HepG2 (cell line): ENCODE results near the gene TMBIM1. TPM values are rescaled to one million over a fixed set of nuclear protein-coding genes. Genes with fewer than 3 reads are reported as not detected.

Experiments used
- BHLHE40 ChIP-seq: IDR thresholded peaks from 2 replicates; pipeline ENCODE4 v1.6.1; 2011; ENCODE audit warnings: low read length, improper control_type of control experiment
- CENPX ChIP-seq: sonication (generic); formaldehyde crosslinking; IDR thresholded peaks from 2 replicates; pipeline ENCODE4 v1.9.0; 2021; ENCODE audit warnings: mild to moderate bottlenecking, missing genetic modification reagents, moderate library complexity
- FOXK2 ChIP-seq: fragments of 450-650 bp; IDR thresholded peaks from 2 replicates; pipeline ENCODE4 v1.6.1; 2016
- MBD4 ChIP-seq: IDR thresholded peaks from 2 replicates; pipeline ENCODE4 v1.6.1; 2012; ENCODE audit warnings: low read length, inconsistent platforms, borderline replicate concordance
- RBAK ChIP-seq: sonication (generic); formaldehyde crosslinking; IDR thresholded peaks from 2 replicates; pipeline ENCODE4 v1.5.1; 2020; ENCODE audit warnings: mild to moderate bottlenecking, missing genetic modification reagents
- SAP130 ChIP-seq: IDR thresholded peaks from 2 replicates; pipeline ENCODE4 v1.6.1; 2016; ENCODE audit warnings: low read depth
- SMARCE1 ChIP-seq: fragments of 450-650 bp; IDR thresholded peaks from 2 replicates; pipeline ENCODE4 v1.6.1; 2017; ENCODE audit warnings: borderline replicate concordance
- SP4 ChIP-seq: sonication (generic); formaldehyde crosslinking; IDR thresholded peaks from 2 replicates; pipeline ENCODE4 v1.8.1; 2023; ENCODE audit warnings: mild to moderate bottlenecking, missing genetic modification reagents
- SRY ChIP-seq: sonication (generic); formaldehyde crosslinking; IDR thresholded peaks from 2 replicates; pipeline ENCODE4 v1.8.0; 2022; ENCODE audit warnings: mild to moderate bottlenecking, missing genetic modification reagents
- SYNCRIP ChIP-seq: fragments of 200-400 bp; formaldehyde crosslinking; IDR thresholded peaks from 2 replicates; pipeline ENCODE4 v1.6.1; 2018; ENCODE audit warnings: mild to moderate bottlenecking, low read depth, low read length; ENCODE audit not compliant: insufficient read depth
- TOE1 ChIP-seq: sonication (generic); formaldehyde crosslinking; IDR thresholded peaks from 2 replicates; pipeline ENCODE4 v1.4.0; 2020; ENCODE audit warnings: mild to moderate bottlenecking, missing genetic modification reagents
- ZBTB42 ChIP-seq: sonication (generic); formaldehyde crosslinking; IDR thresholded peaks from 2 replicates; pipeline ENCODE4 v1.5.0; 2020; ENCODE audit warnings: mild to moderate bottlenecking, missing genetic modification reagents
- ZC3H4 ChIP-seq: sonication (generic); formaldehyde crosslinking; IDR thresholded peaks from 2 replicates; pipeline ENCODE4 v1.4.0; 2020; ENCODE audit warnings: missing genetic modification reagents, borderline replicate concordance
- ZNF20 ChIP-seq: sonication (generic); formaldehyde crosslinking; IDR thresholded peaks from 2 replicates; pipeline ENCODE4 v1.4.0; 2020; ENCODE audit warnings: mild to moderate bottlenecking, moderate library complexity, missing genetic modification reagents
- ZNF337 ChIP-seq: sonication (generic); formaldehyde crosslinking; IDR thresholded peaks from 2 replicates; pipeline ENCODE4 v1.5.1; 2020; ENCODE audit warnings: missing genetic modification reagents, low read depth, mild to moderate bottlenecking, borderline replicate concordance
- ZNF432 ChIP-seq: sonication (generic); formaldehyde crosslinking; IDR thresholded peaks from 2 replicates; pipeline ENCODE4 v1.5.0; 2020; ENCODE audit warnings: missing genetic modification reagents, mild to moderate bottlenecking, borderline replicate concordance
- ZNF709 ChIP-seq: sonication (generic); formaldehyde crosslinking; IDR thresholded peaks from 2 replicates; pipeline ENCODE4 v1.5.0; 2020; ENCODE audit warnings: mild to moderate bottlenecking, missing genetic modification reagents
- ZSCAN29 ChIP-seq: sonication (generic); formaldehyde crosslinking; conservative IDR thresholded peaks from 2 replicates; pipeline ENCODE4 v1.4.0; 2020; ENCODE audit warnings: mild to moderate bottlenecking, missing genetic modification reagents
- polyA plus RNA-seq, 8 experiments: library from polyadenylated mRNA; depleted of rRNA in 3 of 8; stranded (reverse) in 7 of 8; unstranded in 1 of 8; fragments of >200 nt; fragmentation: Illumina TruSeq in 4 of 8; extraction: Trizol in 4 of 8; gene quantifications; 2 replicates each; pipeline versions ENCODE4 v1.2.1 to v1.2.3, GENCODE V29; 2011 to 2016; ENCODE audit warnings: low read depth in 4 of 8, missing spikeins in 1 of 8, mixed read lengths in 1 of 8; ENCODE audit not compliant: insufficient read depth in 1 of 8
- total RNA-seq, 5 experiments: library from RNA; depleted of rRNA; stranded (reverse); fragments of >200 nt; fragmentation: Illumina TruSeq; extraction: Trizol; gene quantifications; 2 replicates each; pipeline ENCODE4 v1.2.3, GENCODE V29; 2016; ENCODE audit warnings: low read depth in 1 of 5
- TF ChIP-seq, protein P1 (sequence below): sonication (generic); formaldehyde crosslinking; IDR thresholded peaks from one replicate; pipeline ENCODE4 v1.5.1; 2020; ENCODE audit warnings: mild to moderate bottlenecking, missing genetic modification reagents; ENCODE audit errors: not compliant biosample characterization
- TF ChIP-seq, protein P2 (sequence below): sonication (generic); formaldehyde crosslinking; IDR thresholded peaks from 2 replicates; pipeline ENCODE4 v1.8.1; 2023; ENCODE audit warnings: mild to moderate bottlenecking, missing genetic modification reagents
- TF ChIP-seq, protein P3 (sequence below): sonication (generic); formaldehyde crosslinking; IDR thresholded peaks from 2 replicates; pipeline ENCODE4 v1.5.1; 2020; ENCODE audit warnings: mild to moderate bottlenecking, missing genetic modification reagents, borderline replicate concordance

The TMBIM1 gene
- total and polyA plus RNA-seq, 2 of the 13 experiments (the other 11 are each of a cell fraction or from before 2014, with no cell fraction given), result 127 to 139 TPM

DNA sequence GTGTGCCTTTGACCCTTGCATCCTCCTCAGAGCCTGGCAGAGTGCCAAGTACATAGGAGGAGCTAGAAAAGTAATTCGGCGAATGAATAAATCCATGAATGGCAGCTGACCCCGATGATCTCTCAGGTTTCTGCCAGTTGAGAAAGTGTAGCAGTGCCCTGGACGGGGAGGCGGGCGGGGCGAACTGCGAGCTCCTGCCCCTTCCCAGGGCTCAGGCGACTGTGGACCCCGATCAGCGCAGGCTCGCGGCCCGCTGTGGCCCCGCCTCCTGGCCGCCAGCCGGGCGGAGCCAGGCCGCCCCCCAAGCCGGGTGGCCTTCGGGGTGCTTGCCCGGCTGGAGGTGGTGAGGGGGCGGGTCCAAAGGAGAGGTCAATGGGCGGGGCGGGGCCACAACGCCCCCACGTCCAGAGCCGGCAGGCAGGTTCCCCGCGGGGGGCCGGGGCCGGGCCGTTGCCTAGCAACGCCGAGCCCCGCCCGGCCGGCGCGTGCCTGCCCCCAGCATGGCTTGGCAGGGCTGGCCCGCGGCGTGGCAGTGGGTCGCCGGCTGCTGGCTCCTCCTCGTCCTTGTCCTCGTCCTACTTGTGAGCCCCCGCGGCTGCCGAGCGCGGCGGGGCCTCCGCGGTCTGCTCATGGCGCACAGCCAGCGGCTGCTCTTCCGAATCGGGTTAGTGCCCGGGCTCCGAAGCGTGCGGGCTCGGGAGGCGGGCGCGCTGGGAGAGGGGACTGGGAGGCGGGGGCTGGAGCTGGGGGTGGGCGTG, 30.6 kb upstream of the TMBIM1 start (continued):
- TF ChIP-seq, protein P1, sequence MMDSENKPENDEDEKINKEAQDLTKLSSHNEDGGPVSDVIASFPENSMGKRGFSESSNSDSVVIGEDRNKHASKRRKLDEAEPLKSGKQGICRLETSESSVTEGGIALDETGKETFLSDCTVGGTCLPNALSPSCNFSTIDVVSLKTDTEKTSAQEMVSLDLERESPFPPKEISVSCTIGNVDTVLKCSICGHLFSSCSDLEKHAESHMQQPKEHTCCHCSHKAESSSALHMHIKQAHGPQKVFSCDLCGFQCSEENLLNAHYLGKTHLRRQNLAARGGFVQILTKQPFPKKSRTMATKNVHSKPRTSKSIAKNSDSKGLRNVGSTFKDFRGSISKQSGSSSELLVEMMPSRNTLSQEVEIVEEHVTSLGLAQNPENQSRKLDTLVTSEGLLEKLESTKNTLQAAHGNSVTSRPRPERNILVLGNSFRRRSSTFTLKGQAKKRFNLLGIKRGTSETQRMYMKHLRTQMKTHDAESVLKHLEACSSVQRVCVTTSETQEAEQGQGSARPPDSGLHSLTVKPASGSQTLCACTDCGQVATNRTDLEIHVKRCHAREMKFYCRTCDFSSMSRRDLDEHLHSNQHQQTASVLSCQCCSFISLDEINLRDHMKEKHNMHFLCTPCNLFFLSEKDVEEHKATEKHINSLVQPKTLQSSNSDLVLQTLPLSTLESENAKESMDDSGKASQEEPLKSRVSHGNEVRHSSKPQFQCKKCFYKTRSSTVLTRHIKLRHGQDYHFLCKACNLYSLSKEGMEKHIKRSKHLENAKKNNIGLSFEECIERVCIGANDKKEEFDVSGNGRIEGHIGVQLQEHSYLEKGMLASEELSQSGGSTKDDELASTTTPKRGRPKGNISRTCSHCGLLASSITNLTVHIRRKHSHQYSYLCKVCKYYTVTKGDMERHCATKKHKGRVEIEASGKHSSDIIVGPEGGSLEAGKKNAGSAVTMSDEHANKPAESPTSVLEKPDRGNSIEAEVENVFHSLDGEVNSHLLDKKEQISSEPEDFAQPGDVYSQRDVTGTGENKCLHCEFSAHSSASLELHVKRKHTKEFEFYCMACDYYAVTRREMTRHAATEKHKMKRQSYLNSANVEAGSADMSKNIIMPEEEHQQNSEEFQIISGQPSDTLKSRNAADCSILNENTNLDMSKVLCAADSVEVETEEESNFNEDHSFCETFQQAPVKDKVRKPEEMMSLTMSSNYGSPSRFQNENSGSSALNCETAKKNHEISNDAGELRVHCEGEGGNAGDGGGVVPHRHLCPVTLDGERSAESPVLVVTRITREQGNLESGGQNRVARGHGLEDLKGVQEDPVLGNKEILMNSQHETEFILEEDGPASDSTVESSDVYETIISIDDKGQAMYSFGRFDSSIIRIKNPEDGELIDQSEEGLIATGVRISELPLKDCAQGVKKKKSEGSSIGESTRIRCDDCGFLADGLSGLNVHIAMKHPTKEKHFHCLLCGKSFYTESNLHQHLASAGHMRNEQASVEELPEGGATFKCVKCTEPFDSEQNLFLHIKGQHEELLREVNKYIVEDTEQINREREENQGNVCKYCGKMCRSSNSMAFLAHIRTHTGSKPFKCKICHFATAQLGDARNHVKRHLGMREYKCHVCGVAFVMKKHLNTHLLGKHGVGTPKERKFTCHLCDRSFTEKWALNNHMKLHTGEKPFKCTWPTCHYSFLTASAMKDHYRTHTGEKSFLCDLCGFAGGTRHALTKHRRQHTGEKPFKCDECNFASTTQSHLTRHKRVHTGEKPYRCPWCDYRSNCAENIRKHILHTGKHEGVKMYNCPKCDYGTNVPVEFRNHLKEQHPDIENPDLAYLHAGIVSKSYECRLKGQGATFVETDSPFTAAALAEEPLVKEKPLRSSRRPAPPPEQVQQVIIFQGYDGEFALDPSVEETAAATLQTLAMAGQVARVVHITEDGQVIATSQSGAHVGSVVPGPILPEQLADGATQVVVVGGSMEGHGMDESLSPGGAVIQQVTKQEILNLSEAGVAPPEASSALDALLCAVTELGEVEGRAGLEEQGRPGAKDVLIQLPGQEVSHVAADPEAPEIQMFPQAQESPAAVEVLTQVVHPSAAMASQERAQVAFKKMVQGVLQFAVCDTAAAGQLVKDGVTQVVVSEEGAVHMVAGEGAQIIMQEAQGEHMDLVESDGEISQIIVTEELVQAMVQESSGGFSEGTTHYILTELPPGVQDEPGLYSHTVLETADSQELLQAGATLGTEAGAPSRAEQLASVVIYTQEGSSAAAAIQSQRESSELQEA (CRISPR knock-in tag), result no peak
- TF ChIP-seq ZC3H4 (CRISPR knock-in tag), result no peak
- no peak for TF ChIP-seq ZNF20 (CRISPR knock-in tag)
- TF ChIP-seq SRY (CRISPR knock-in tag), result peak; percentile 87
- peak; percentile 71 for TF ChIP-seq SAP130 (CRISPR knock-in tag)
- no peak for TF ChIP-seq ZBTB42 (CRISPR knock-in tag)
- TF ChIP-seq, protein P2, sequence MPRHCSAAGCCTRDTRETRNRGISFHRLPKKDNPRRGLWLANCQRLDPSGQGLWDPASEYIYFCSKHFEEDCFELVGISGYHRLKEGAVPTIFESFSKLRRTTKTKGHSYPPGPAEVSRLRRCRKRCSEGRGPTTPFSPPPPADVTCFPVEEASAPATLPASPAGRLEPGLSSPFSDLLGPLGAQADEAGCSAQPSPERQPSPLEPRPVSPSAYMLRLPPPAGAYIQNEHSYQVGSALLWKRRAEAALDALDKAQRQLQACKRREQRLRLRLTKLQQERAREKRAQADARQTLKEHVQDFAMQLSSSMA (CRISPR knock-in tag), result peak; percentile 78; the same call in 1 of the 2 replicates
- TF ChIP-seq ZNF709 (CRISPR knock-in tag), result peak; percentile 16; the same call in 1 of the 2 replicates
- no peak for TF ChIP-seq FOXK2
- TF ChIP-seq, protein P3, sequence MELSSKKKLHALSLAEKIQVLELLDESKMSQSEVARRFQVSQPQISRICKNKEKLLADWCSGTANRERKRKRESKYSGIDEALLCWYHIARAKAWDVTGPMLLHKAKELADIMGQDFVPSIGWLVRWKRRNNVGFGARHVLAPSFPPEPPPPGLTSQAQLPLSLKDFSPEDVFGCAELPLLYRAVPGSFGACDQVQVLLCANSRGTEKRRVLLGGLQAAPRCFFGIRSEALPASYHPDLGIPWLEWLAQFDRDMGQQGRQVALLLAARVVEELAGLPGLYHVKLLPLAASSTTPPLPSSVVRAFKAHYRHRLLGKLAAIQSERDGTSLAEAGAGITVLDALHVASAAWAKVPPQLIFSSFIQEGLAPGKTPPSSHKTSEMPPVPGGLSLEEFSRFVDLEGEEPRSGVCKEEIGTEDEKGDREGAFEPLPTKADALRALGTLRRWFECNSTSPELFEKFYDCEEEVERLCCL, result no peak
- no peak for TF ChIP-seq SMARCE1
- no peak for TF ChIP-seq SYNCRIP
- no peak for TF ChIP-seq MBD4
- no peak for TF ChIP-seq ZNF337 (CRISPR knock-in tag)
- TF ChIP-seq CENPX (CRISPR knock-in tag), result no peak
- TF ChIP-seq ZNF432 (CRISPR knock-in tag), result no peak
- no peak for TF ChIP-seq RBAK
- peak; percentile 74 for TF ChIP-seq BHLHE40
- TF ChIP-seq SP4, result peak; percentile 94
- no peak; the same call in 1 of the 2 replicates for TF ChIP-seq TOE1 (CRISPR knock-in tag)
- TF ChIP-seq ZSCAN29 (CRISPR knock-in tag), result peak; percentile 5; the same call in 1 of the 2 replicates
